ENCODE measurements around the gene FRY.

FRY gene

GRCh38 chr13:32254916-32255723, 223.5 kb downstream of the FRY start:
- in situ Hi-C loops (cut with HindIII; ENCODE audit: low pct_ligation_motif_present, low pct_unique_long_range_greater_than_20kb, low sequenced_read_pairs): no loop called here
- no peak for DNase-seq

DNA sequence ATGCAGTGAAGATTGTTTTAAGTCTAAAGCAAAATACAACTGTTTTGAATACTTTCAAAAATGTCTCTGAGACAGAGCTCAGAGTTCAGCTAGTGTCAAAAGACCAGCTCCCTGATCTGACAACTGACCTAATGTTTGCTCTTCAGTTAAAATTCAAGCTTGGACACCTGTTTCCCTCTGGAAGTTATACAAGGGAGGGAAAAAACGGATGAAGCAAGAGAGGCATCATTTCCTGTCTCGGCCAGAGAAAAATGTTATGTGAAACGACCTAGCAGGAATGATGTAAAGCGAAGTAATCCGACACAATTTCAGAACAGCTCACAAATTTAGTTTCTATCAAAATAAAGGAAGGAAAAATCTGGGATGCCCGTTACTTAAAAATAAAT, 224.1 kb downstream of the FRY start:
- in situ Hi-C loops (cut with HindIII; ENCODE audit: low pct_ligation_motif_present, low pct_unique_long_range_greater_than_20kb, low sequenced_read_pairs): no loop called here
- DNase-seq: no peak

- in situ Hi-C loops (cut with HindIII; ENCODE audit: low pct_ligation_motif_present, low pct_unique_long_range_greater_than_20kb, low sequenced_read_pairs): no loop called here
- DNase-seq: no peak
These were observed 224.7 kb downstream of the FRY start for GRCh38 chr13:32256243-32256642.

GRCh38 chr13:32257649-32258048, 226.1 kb downstream of the FRY start:
- DNase-seq: no peak
- in situ Hi-C loops (cut with HindIII; ENCODE audit: low pct_ligation_motif_present, low pct_unique_long_range_greater_than_20kb, low sequenced_read_pairs): no loop called here

DNA sequence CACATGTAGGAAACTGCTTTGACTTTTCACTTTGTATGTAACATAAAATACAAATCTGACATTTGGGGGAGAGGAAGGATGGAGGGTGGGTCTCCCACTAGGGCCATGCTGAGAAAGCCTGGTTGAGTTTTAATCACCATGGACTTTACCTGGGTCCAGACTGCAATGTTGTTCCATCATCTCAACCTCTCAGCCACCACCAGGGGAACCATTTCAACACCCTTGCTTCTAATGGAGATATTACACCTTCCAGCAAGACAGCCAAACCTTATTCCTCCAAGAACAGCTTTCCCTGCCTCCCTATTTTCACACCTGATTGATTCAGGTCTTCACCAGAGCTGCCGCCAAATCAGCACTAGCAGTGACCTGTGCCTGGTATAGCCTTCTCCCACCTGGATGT, 227.5 kb downstream of the FRY start:
- no peak for DNase-seq
- in situ Hi-C loops (cut with HindIII; ENCODE audit: low pct_ligation_motif_present, low pct_unique_long_range_greater_than_20kb, low sequenced_read_pairs): no loop called here

- in situ Hi-C loops (cut with HindIII; ENCODE audit: low pct_ligation_motif_present, low pct_unique_long_range_greater_than_20kb, low sequenced_read_pairs): no loop called here
- no peak for DNase-seq
These were observed 230.0 kb downstream of the FRY start for GRCh38 chr13:32261567-32261966.

- in situ Hi-C loops (cut with HindIII; ENCODE audit: low pct_ligation_motif_present, low pct_unique_long_range_greater_than_20kb, low sequenced_read_pairs): no loop called here
- no peak for DNase-seq
These were observed 230.6 kb downstream of the FRY start for GRCh38 chr13:32262165-32262564.

DNA sequence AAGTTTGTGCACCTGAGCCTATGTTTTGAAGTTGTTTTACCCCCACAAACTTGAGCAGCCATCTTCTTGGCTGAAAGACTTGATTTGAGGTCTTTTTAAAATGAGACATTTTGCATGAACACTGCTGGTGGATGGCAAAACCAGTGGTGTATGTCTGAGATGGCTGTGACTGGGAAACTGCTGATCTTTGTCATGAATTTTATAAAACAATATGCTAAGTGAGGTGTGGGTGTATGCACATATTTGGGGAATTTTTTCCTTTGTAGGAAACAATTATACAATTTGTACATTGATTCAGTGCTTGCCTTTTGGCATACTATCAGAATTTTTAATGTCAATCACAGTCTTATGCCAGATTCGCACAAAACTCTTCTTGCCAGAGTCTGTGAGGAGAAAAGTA, 231.0 kb downstream of the FRY start:
- DNase-seq: no peak
- in situ Hi-C loops (cut with HindIII; ENCODE audit: low pct_ligation_motif_present, low pct_unique_long_range_greater_than_20kb, low sequenced_read_pairs): no loop called here

DNA sequence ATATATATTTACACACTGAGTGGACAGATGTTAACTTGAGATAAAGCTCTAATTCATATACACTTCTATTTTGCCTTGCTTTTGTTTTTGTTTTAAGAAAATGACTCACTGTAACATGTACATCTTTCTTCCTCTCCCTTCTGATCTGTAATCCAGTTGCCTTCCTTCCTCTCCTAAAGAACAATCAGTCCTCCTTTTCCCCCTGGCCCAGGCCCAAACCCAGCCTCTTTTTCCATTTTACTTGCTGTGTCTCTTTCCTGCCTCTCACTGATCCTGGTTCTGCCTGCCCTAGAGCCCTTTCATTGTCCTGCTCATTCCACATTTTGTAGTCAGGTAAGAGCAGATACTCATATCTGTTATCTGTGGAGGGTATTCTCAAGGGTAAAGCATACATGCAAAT, 232.8 kb downstream of the FRY start:
- in situ Hi-C loops (cut with HindIII; ENCODE audit: low pct_ligation_motif_present, low pct_unique_long_range_greater_than_20kb, low sequenced_read_pairs): no loop called here
- DNase-seq: no peak

DNA sequence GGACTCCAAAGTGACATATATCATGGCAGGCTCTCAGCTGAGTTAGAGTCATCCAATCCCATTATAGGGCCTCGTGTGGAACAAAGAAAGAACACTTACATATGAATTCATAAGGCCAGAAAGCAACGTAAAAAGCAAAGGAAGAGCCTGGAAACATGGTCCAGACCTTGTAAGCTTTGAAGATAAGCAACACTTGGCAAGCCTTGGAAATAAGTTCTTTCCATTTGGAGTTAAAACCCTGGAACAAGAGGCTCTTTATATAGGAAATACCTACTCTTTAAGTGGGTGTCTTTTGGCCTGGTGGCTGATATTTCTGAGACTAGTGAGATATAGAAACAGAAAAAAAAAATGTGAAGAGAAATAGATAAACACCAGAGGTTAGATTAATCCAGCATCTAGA, 234.2 kb downstream of the FRY start:
- no peak for DNase-seq
- in situ Hi-C loops (cut with HindIII; ENCODE audit: low pct_ligation_motif_present, low pct_unique_long_range_greater_than_20kb, low sequenced_read_pairs): no loop called here

DNA sequence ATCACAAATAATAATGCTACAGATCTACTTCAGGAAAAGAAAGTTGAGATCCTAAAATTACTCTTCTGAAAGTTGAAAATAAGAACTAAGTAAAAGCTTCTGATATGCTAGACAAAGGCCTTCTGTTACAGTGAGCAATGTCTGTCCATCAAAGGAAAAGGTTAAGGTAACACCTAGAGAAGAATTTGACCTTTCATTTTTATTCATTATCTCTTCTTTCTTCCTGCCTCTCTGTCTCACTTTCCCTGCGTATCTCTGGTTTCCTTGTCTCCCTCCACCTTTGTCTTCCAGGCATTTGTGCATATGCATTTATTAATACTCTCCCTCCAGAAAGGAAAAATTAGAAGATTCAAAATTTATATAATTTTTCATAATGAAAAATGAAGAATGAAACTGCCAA, 234.6 kb downstream of the FRY start:
- in situ Hi-C loops (cut with HindIII; ENCODE audit: low pct_ligation_motif_present, low pct_unique_long_range_greater_than_20kb, low sequenced_read_pairs): no loop called here
- DNase-seq: no peak

DNA sequence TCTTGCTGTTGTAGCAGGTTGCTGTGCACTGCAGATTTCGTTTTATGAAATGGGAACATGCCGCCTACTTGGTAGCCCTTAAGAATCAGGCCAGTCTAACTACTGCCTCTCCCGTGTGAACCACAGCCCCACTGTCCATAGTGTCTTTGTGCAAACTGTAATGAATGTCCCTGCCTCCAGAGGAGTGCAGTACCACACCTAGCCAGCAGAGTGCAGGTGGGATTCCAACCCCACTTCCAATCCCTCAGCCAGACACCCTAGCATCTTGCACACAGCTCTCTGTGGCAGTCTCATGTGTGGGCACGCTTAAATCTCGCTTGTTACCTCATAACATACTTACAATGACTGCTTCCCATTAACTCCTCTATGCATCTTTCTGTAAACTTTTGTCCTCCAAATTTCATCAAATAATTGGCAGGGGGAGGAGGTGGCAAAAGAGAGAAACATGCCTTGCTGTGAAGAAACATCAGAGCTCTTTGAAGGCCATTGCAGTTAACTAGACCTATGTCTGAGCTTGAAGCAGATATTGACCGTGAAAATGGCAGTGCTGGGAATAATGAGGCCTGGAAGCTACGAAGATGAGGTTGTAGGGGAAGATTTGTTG, 236.4 kb downstream of the FRY start:
- no peak for DNase-seq
- in situ Hi-C loops (cut with HindIII; ENCODE audit: low pct_ligation_motif_present, low pct_unique_long_range_greater_than_20kb, low sequenced_read_pairs): no loop called here

DNA sequence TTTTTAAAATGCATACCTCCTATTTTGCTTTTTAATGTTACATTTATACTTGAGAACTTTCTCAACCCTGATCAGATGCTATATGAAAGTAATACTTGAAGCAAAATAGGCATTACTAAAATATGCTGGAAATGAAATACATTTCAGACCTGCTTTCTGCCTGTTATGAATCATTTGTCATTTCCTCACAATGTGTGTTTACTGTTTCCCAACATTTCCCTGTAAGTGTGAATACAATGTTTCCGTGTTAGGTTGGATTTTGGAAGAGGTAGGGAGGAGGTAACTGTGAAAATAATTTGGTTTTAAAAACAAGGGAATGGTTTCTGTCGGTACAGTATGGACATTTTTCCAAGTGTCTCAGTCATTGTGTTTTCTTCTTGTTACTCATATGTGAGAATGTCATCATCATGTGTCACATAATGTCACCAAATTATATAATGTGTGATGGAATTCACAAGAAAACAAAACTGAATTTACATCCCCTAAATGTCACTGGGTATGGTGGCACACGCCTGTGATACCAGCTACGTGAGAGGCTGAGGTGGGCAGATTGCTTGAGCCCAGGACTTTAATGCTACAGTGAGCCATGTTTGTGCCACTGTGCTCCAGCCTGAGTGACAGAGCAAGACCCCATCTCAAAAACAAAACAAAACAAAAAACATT, 240.6 kb downstream of the FRY start:
- no peak for DNase-seq
- in situ Hi-C loops (cut with HindIII; ENCODE audit: low pct_ligation_motif_present, low pct_unique_long_range_greater_than_20kb, low sequenced_read_pairs): no loop called here

DNA sequence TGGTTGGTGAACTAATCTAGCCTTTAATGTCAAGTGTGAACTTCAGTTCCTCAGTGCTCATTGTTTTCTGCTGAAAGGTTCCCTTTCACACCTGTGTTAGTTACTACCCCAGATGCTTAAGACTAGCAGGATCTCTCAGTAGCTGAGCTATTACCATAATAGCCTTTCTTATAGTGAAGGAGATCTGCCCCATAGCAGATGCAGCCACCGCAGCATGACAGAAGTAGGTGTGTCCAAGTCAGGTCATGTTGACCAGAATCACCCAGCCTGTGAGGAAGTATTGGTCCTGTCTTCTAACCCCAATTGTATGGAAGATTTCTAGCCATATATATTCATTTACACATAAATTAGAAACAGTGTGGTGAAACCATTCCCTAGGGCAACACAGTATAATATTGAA, 246.3 kb downstream of the FRY start:
- no peak for DNase-seq
- in situ Hi-C loops (cut with HindIII; ENCODE audit: low pct_ligation_motif_present, low pct_unique_long_range_greater_than_20kb, low sequenced_read_pairs): no loop called here

GRCh38 chr13:32278426-32278825, 246.9 kb downstream of the FRY start:
- DNase-seq: no peak
- in situ Hi-C loops (cut with HindIII; ENCODE audit: low pct_ligation_motif_present, low pct_unique_long_range_greater_than_20kb, low sequenced_read_pairs): no loop called here

DNA sequence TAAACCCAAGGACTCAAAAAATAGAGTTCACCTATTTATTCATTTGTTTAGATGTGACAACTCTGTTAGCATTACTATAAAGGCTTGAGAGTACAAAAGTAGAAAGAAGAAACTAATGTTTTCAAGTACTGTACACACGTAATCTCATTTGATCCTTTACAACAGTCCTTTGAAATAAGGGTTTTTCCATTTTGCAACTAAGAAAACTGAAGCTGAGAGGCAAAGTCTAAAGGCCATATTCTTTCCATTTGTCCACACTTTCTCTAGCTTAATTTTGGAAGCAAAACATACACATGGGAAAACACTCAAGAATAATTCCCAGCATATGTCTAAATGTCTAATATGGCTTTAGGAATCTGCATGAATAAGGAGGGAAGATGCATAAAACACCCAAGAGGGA, 249.5 kb downstream of the FRY start:
- in situ Hi-C loops (cut with HindIII; ENCODE audit: low pct_ligation_motif_present, low pct_unique_long_range_greater_than_20kb, low sequenced_read_pairs): no loop called here
- no peak for DNase-seq

GRCh38 chr13:32282096-32282711, 250.6 kb downstream of the FRY start:
- DNase-seq: no peak
- in situ Hi-C loops (cut with HindIII; ENCODE audit: low pct_ligation_motif_present, low pct_unique_long_range_greater_than_20kb, low sequenced_read_pairs): no loop called here

DNA sequence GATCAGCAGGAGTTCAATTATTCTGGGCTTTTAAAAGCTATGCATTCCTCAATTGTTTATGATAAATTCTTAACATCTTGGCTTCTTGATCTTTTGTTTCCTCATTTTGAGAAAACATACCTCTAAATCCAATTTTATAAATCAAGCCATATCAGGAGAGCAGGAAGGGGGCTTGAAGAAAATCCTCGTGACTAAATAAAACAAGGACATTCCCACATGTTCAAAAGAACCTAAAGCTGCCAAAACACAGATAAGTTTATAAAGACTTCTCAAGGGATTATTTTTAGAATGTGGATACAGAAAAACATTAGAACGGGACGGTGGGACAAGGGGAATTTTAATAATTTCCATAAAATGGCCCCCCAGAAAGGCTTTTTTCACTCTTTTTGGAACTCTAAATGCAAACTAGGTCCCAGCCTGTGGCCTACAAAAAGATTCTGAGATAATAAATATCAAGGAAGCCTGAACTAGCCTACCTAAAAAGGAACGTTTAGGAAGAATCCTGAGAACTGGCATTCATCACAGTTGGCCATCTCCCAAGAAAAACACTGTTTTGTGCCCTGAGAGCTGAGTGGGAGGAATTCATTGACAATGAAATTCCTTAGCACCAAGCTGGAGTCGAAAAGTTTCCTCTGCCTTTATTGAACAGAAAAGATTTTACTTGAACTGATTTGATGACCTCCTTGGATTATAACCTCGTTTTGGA, 253.5 kb downstream of the FRY start:
- peak; percentile 21 for DNase-seq
- in situ Hi-C loops (cut with HindIII; ENCODE audit: low pct_ligation_motif_present, low pct_unique_long_range_greater_than_20kb, low sequenced_read_pairs): no loop called here

DNA sequence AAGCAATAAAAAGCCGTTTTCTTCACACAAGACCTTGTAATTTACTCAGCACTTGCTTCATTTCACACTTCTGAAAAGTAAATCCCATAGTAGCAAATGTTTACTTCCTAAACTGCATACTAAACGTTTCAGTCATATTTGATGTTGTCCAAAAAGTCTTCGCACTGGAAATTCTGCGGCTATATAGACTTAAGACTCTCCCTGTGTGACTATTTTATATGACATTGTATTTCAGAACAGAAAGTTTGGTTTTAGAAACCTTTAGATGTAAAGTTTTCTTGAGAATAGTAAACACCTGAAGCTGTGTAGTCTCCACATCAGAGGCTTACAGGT, 254.0 kb downstream of the FRY start:
- no peak for DNase-seq
- in situ Hi-C loops (cut with HindIII; ENCODE audit: low pct_ligation_motif_present, low pct_unique_long_range_greater_than_20kb, low sequenced_read_pairs): no loop called here

All from ACHN (cell line).